Thyroid gland (tissue), 4 donors: Measurements from ENCODE around the gene CDK13. TPM values are rescaled to one million over a fixed set of nuclear protein-coding genes. Genes with fewer than 3 reads are reported as not detected.
"Not testable (repeated sequence)": the region's sequence is repeated elsewhere in the genome, so short reads cannot be mapped to it uniquely, and the experiment has no call there.

ENCODE experiments used
- DNase-seq, 2 donors: peaks; one replicate each; pipeline ENCODE4 v3.0.0-alpha.2; 2019
- H3K27ac ChIP-seq, 3 donors: fragments of 200-600 bp; sonication (generic); 1 replicate in 2 of 3; 2 replicates in 1 of 3; pipeline ENCODE4 v1.5.1; 2016 to 2019; ENCODE audit warnings: mild to moderate bottlenecking in 1 of 3, moderate library complexity in 1 of 3
- H3K27me3 ChIP-seq: fragments of 200-600 bp; sonication (generic); one replicate; pipeline ENCODE4 v1.5.1; 2019
- H3K36me3 ChIP-seq, 2 donors: fragments of 200-600 bp; sonication (generic); one replicate each; pipeline ENCODE4 v1.5.1; 2016 to 2019
- H3K4me1 ChIP-seq, 2 donors: fragments of 200-600 bp; sonication (generic); one replicate each; pipeline ENCODE4 v1.5.1; 2017 to 2019
- H3K4me3 ChIP-seq, 3 donors: fragments of 200-600 bp; sonication (generic); replicated peaks in 1 of 3; 1 replicate in 2 of 3; 2 replicates in 1 of 3; pipeline ENCODE4 v1.5.1; 2016; ENCODE audit warnings: mild to moderate bottlenecking in 1 of 3
- H3K9me3 ChIP-seq: fragments of 200-600 bp; sonication (generic); one replicate; pipeline ENCODE4 v1.5.1; 2017
- POLR2A ChIP-seq, 2 donors: fragments of 450-650 bp; IDR thresholded peaks; one replicate each; pipeline ENCODE4 v1.6.1; 2017; ENCODE audit warnings: antibody characterized with exemption in 2 of 2, mild to moderate bottlenecking in 2 of 2, moderate library complexity in 1 of 2
- WGBS, 2 donors: methylation state at CpG; one replicate each; pipeline ENCODE4 v1.1.5; 2017; 5-methylcytosine and 5-hydroxymethylcytosine counted together
- intact Hi-C: fragments of 100-400 bp; cut with DNase I; formaldehyde crosslinking; loops from one replicate; pipeline ENCODE4 v1.15.1; 2023
- total RNA-seq, 4 donors: library from RNA; depleted of rRNA; stranded (reverse); fragments of >200 nt; gene quantifications; one replicate each; pipeline ENCODE4 v1.2.3, GENCODE V29; 2016
- TF ChIP-seq, protein P1 (sequence below), 6 experiments: fragments of 200-600 bp in 3 of 6; fragments of 450-650 bp in 3 of 6; sonication (generic) in 3 of 6; IDR thresholded peaks; one replicate each; pipeline ENCODE4 v1.5.1; 2016 to 2019; ENCODE audit warnings: antibody characterized with exemption in 6 of 6, mild to moderate bottlenecking in 2 of 6, inconsistent platforms in 1 of 6, moderate library complexity in 1 of 6

Gene CDK13
- total RNA-seq, 4 donors from 2014 or later: 131 to 191 (median 141) TPM

DNA sequence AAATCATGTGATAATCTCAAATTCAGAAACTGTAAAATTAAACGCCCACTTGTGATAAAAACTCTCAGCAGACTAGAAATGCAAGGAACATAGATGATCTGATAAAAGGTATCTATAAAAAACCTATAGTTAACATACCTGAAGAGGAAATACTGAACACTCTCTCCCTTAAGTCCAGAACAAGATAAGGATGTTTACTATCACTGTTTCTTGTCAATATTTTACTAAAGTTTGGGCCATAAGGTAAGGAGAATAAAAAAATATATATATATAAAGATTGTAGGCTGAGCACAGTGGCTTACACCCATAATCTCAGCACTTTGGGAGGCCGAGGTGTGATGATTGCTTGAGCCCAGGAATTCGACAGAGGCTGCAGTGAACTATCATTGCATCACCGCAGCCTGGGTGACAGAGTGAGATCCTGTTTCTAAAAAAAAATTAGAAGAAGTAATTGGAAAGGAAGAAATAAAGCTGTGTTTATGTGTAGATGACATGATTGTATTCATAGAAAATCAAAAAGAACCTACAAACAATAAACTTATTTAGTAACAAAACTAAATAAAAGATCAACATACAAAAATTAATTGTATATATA lies 155.9 kb downstream of the CDK13 start:
- WGBS, 2 donors: 89 to 92% methylated on average over 4 of the region's 4 CpGs
- intact Hi-C loops: no loop called here
- DNase-seq: no peak
- no peaks in the 10 kb centered on the region for H3K27me3 ChIP-seq
- no peaks in the 10 kb centered on the region for H3K9me3 ChIP-seq
- H3K36me3 ChIP-seq: no peaks in the 10 kb centered on the region
- no peak overlapping the region for H3K27ac ChIP-seq
- TF ChIP-seq, protein P1, sequence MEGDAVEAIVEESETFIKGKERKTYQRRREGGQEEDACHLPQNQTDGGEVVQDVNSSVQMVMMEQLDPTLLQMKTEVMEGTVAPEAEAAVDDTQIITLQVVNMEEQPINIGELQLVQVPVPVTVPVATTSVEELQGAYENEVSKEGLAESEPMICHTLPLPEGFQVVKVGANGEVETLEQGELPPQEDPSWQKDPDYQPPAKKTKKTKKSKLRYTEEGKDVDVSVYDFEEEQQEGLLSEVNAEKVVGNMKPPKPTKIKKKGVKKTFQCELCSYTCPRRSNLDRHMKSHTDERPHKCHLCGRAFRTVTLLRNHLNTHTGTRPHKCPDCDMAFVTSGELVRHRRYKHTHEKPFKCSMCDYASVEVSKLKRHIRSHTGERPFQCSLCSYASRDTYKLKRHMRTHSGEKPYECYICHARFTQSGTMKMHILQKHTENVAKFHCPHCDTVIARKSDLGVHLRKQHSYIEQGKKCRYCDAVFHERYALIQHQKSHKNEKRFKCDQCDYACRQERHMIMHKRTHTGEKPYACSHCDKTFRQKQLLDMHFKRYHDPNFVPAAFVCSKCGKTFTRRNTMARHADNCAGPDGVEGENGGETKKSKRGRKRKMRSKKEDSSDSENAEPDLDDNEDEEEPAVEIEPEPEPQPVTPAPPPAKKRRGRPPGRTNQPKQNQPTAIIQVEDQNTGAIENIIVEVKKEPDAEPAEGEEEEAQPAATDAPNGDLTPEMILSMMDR (IDR thresholded peaks at IDR 0.05): no peak
- TF ChIP-seq POLR2A (IDR thresholded peaks at IDR 0.05): no peak
- H3K4me3 ChIP-seq: no peak overlapping the region
- H3K4me1 ChIP-seq: no peaks in the 10 kb centered on the region

DNA sequence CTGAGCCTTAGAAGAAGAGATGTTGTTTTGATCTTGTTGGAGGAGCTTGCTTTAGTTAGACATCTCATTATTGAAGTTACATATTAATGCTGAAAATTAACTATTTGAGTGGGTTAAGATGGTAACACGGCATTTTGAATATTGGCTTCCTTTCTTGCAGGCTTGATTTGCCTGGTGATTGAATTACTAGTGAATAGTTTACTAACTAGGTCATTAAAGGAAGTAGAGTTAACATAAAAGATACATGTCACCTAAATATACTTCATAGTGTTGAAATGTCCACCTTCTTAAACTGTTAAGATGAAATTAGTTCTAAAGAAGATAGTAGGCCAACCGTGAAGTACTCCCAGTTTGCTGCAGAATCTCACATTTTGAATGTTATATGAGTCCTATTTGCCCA lies 165.9 kb downstream of the CDK13 start:
- intact Hi-C loops: no loop called here
- Histone ChIP-seq H3K9me3 (no peaks in the 10 kb centered on the region), H3K4me3 (no peak overlapping the region), H3K36me3 (no peaks in the 10 kb centered on the region), H3K27ac (no peak overlapping the region), H3K27me3 (no peaks in the 10 kb centered on the region), H3K4me1 (no peaks in the 10 kb centered on the region)
- TF ChIP-seq, protein P1 (IDR thresholded peaks at IDR 0.05): no peak
- 93 to 96% methylated on average over 2 of the region's 2 CpGs for WGBS, 2 donors
- DNase-seq: no peak

DNA sequence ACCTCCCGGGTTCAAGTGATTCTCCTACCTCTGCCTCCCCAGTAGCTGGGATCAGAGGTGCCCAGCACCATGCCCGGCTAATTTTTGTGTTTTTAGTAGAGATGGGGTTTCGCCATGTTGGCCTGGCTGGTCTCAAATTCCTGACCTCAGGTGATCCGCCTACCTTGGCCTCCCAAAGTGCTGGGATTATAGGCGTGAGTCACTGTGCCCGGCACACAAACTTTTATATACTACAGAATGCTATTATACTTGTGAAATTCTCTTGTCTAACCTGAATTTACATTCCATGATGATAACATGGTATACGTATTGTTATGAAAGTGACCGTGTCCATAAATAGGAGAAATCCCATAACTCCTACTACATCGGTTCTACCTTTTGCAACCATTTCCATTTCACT lies 167.1 kb downstream of the CDK13 start:
- DNase-seq, H3K27ac ChIP-seq, H3K36me3 ChIP-seq, H3K9me3 ChIP-seq, intact Hi-C loops, H3K27me3 ChIP-seq, H3K4me1 ChIP-seq, H3K4me3 ChIP-seq: not testable (repeated sequence)
- 92 to 95% methylated on average over 9 of the region's 9 CpGs for WGBS, 2 donors

DNA sequence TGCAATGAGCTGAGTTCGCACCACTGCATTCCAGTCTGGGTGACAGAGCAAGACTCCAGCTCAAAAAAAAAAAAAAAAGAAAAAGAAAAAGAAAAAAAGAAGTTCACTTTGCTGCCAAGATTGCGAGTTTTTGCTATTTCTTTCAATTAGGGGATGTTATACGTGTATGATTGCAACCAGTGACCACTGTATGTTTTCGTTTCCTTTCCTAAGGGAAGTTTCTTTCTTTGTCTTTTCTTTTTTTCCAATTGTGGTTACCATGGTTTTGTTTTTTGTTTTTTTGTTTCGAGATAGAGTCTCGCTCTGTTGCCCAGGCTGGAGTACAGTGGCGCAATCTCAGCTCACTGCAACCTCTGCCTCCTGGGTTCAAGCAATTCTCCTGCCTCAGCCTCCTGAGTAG lies 168.1 kb downstream of the CDK13 start:
- H3K4me3 ChIP-seq, intact Hi-C loops, H3K27me3 ChIP-seq, H3K27ac ChIP-seq, H3K36me3 ChIP-seq, H3K4me1 ChIP-seq, DNase-seq, H3K9me3 ChIP-seq: not testable (repeated sequence)
- WGBS, 2 donors: 75 to 82% methylated on average over 7 of the region's 7 CpGs

DNA sequence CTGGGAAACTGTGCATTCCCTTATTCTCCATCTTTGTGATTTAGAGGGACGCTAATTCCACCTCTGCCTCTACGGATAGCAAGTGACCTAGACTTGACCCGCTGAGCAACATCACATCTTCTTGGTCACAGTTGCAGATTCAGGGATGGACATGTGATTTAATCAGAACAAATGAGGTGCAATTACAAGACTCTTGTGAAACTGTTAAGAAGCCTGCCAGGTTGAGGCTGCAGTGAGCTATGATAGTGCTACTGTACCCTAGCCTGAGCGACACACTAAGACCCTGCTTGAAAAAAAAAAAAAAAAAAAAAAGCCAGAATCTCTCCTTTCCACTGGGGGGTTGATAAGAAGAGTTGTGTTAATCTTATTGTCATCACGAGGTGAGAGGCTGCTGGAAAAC lies 170.0 kb downstream of the CDK13 start:
- intact Hi-C loops: no loop called here
- WGBS, 2 donors: 79 to 82% methylated on average over 5 of the region's 5 CpGs

DNA sequence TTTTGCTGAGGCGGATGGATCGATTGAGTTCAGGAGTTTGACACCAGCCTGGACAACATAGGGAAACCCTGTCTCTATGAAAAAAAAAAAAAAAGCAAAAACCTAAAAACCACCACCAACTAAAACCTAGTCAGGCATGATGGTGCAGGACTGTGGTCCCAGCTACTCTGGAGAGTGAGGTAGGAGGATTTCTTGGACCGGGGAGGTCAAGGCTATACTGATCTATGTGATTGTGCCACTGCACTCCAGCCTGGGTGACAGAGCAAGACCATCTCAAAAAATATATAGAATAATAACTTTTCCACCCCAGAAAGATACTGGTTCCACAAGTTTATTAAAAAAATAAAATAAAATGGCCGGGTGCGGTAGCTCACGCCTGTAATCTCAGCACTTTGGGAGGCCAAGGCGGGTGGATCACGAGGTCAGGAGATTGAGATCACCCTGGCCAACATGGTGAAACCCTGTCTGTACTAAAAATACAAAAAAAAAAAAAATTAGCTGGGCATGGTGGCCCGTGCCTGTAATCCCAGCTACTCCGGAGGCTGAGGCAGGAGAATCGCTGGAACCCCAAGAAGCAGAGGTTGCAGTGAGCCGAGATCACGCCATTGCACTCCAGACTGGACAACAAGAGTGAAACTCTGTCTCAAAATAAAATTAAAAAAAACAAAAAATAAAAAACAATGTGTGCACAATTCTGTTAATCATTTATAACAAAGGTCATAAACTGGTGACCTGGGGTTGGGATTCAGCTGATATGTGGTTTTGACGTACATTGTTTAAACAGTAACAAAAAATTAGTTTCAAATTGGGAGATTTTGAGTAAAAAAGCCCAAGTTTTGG lies 172.3 kb downstream of the CDK13 start:
- WGBS, 2 donors: 94 to 97% methylated on average over 14 of the region's 14 CpGs
- not testable (repeated sequence) for H3K27me3 ChIP-seq, DNase-seq

More for the DNA sequence above, 170.0 kb downstream of the CDK13 start:
- Histone ChIP-seq H3K36me3 (no peaks in the 10 kb centered on the region), H3K27me3 (no peaks in the 10 kb centered on the region), H3K27ac (no peak overlapping the region), H3K4me1 (no peaks in the 10 kb centered on the region), H3K9me3 (no peaks in the 10 kb centered on the region), H3K4me3 (no peak overlapping the region)
- TF ChIP-seq, protein P1 (IDR thresholded peaks at IDR 0.05): no peak
- TF ChIP-seq POLR2A (IDR thresholded peaks at IDR 0.05): no peak
- DNase-seq: no peak

More for the DNA sequence above, 172.3 kb downstream of the CDK13 start:
- H3K4me3 ChIP-seq, H3K9me3 ChIP-seq, H3K36me3 ChIP-seq, H3K4me1 ChIP-seq, intact Hi-C loops, H3K27ac ChIP-seq: not testable (repeated sequence)
